Heart left ventricle (tissue), 16 donors: ENCODE measurements around the gene NLRP1. TPM values are rescaled to one million over a fixed set of nuclear protein-coding genes. Genes with fewer than 3 reads are reported as not detected.

Source experiments
- ATAC-seq, 4 donors: fragments of 200-7000 bp; cut with Tn5 transposase; one replicate each; pipeline ENCODE4 v1.9.1; 2020 to 2022; ENCODE audit warnings: moderate library complexity in 4 of 4, mild to moderate bottlenecking in 3 of 4, moderate number of reproducible peaks in 1 of 4
- DNase-seq, 5 donors: peaks; one replicate each; pipeline ENCODE4 v3.0.0-alpha.2; 2020
- H3K27ac ChIP-seq, 12 donors: fragments of 200-600 bp; sonication (generic) in 4 of 12; one replicate each; pipeline versions ENCODE4 v1.5.0 to v1.8.0; 2016 to 2022; ENCODE audit warnings: mild to moderate bottlenecking in 2 of 12
- H3K27me3 ChIP-seq, 9 donors: fragments of 200-600 bp; sonication (generic) in 2 of 9; one replicate each; pipeline versions ENCODE4 v1.5.1 to v1.8.0; 2016 to 2022; ENCODE audit warnings: mild to moderate bottlenecking in 3 of 9
- H3K36me3 ChIP-seq, 9 donors: fragments of 200-600 bp; sonication (generic) in 2 of 9; one replicate each; pipeline versions ENCODE4 v1.5.0 to v1.8.0; 2018 to 2022; ENCODE audit warnings: mild to moderate bottlenecking in 2 of 9
- H3K4me1 ChIP-seq, 12 donors: fragments of 200-600 bp; sonication (generic) in 4 of 12; one replicate each; pipeline versions ENCODE4 v1.5.0 to v1.8.0; 2016 to 2022; ENCODE audit warnings: mild to moderate bottlenecking in 3 of 12
- H3K4me3 ChIP-seq, 12 donors: fragments of 200-600 bp; sonication (generic) in 4 of 12; one replicate each; pipeline versions ENCODE4 v1.5.0 to v1.8.0; 2017 to 2022; ENCODE audit warnings: mild to moderate bottlenecking in 9 of 12, moderate library complexity in 4 of 12
- H3K9me3 ChIP-seq, 12 donors: fragments of 200-600 bp; sonication (generic) in 4 of 12; one replicate each; pipeline versions ENCODE4 v1.5.0 to v1.8.0; 2016 to 2022; ENCODE audit warnings: mild to moderate bottlenecking in 1 of 12
- POLR2A ChIP-seq, 2 donors: fragments of 450-650 bp; IDR thresholded peaks; one replicate each; pipeline ENCODE4 v1.6.1; 2017; ENCODE audit warnings: antibody characterized with exemption in 2 of 2, mild to moderate bottlenecking in 2 of 2, moderate library complexity in 2 of 2
- whole genome bisulfite sequencing, 4 donors: extraction: QIAGEN DNeasy Blood & Tissue Kit in 2 of 4; methylation state at CpG; one replicate each; pipeline versions ENCODE4 v1.1.5 to v1.1.7; 2013 to 2018; 5-methylcytosine and 5-hydroxymethylcytosine counted together
- intact Hi-C, 10 donors: fragments of 100-400 bp; cut with DNase I; formaldehyde crosslinking; loops; one replicate each; pipeline versions ENCODE4 v1.11.1 to v1.14.2; 2022
- polyA plus RNA-seq, 2 donors: library from polyadenylated mRNA; stranded (reverse); fragments of 200-250 nt; gene quantifications; one replicate each; pipeline ENCODE4 v1.2.3, GENCODE V29; 2013
- total RNA-seq, 9 donors: library from RNA; depleted of rRNA in 2 of 9; stranded (reverse); fragments of >200 nt in 2 of 9; fragmentation: NEBNext Ultra II Directional in 3 of 9; extraction: Animal tissue kit (Norgen Biotek cat#: 25700) in 3 of 9; gene quantifications; one replicate each; pipeline versions ENCODE4 v1.1.0 to v1.2.4, GENCODE V29; 2016 to 2023
- TF ChIP-seq, protein P1 (sequence below), 12 donors: fragments of 200-600 bp; sonication (generic) in 4 of 12; IDR thresholded peaks; one replicate each; pipeline versions ENCODE4 v1.5.0 to v1.8.0; 2018 to 2022; ENCODE audit warnings: antibody characterized with exemption in 12 of 12, mild to moderate bottlenecking in 5 of 12
- donor health status: ischemic (EF 13 %, LVEDD 7.1; RV severe dilation, severe dysfunction).
- donor health status: healthy with polysubstance abuse.
- donor health status: DM: no; HTN: yes; CAD: no.
- donor health status: DM: no; HTN: no; CAD: no.
- donor health status: ischemic (EF 25% LVEDD 6.9; RV normal size, moderate dysfunction).
- donor health status: ischemic (EF 25% LVEDD 5.7; RV mildly dilated, moderate dysfunction).
- donor health status: healthy.
- donor health status: DM: yes; HTN: yes; CAD: no.
- donor health status: ischemic (EF 35%, LVEDD 5.7; RV mildly dilated, moderate dysfunction).
- donor health status: nonischemic (EF 11% LVEDD 7.7; RV severe dilation, severe dysfunction).
- donor health status: DM: yes; HTN: yes; CAD: no.
- donor health status: PGD.
- donor health status: ischemic (EF 29% LVEDD 5.4; RV normal size, mild dysfunction).
- donor health status: nonischemic (EF 23%, LVEDD 6.1; RV moderate dilation, normal function).

The NLRP1 gene
- total and polyA plus RNA-seq, 11 donors = 3.8 to 16.7 (median 8.8) TPM

DNA sequence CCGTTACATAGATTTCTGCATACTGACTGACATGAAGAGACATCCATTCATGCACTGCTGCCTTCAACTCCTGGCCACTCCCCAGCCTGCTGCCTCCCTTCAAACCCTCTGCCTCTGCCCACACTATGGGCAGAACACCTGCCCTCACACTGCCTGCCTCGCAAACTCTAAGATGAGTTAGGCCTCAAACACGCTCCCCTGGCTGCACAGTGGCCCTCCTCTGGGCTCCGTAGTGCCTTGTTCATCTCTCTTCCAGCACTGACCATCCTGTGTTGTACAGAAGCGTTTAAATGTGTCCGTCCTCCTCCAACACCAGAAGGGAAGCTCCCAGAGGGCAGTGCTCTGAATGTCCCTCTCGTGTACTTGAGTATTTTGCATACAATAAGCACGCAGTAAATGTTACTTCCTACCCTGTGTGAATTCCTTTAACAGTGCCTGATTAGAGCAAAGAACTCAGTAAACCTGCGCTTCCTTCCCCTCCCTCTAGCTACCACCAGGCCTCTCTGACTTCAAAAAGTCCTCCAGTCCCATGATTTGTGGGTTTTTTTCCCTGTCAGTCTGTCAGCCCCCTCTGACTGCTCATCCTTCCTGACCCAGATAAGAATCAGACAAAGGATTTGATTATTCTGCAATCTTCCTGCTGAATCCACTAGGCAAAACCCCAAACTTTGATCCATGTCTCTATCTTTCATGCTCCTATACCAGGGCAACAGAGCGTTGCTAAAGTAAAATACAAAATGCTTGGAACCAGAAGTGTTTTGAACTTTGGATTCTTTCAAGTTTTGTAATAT is 119.4 kb downstream of the NLRP1 start:
- WGBS, 4 donors = 85 to 91% (median 88%) methylated on average over 10 of the region's 10 CpGs

More for the DNA sequence above, 119.4 kb downstream of the NLRP1 start:
- intact Hi-C loops = no loop called here
- Histone ChIP-seq H3K9me3 (no peaks in the 10 kb centered on the region), H3K27ac (no peak overlapping the region), H3K4me3 (no peak overlapping the region), H3K27me3 (no peaks in the 10 kb centered on the region), H3K4me1 (peaks cover 5 to 26% (median 17%) of the 10 kb centered on the region in 12 donors), H3K36me3 (peaks cover 0 to 26% (median 21%) of the 10 kb centered on the region in 9 donors)
- no peak for ATAC-seq
- DNase-seq = no peak
- no peak for TF ChIP-seq POLR2A (IDR thresholded peaks at IDR 0.05)
- TF ChIP-seq, protein P1, sequence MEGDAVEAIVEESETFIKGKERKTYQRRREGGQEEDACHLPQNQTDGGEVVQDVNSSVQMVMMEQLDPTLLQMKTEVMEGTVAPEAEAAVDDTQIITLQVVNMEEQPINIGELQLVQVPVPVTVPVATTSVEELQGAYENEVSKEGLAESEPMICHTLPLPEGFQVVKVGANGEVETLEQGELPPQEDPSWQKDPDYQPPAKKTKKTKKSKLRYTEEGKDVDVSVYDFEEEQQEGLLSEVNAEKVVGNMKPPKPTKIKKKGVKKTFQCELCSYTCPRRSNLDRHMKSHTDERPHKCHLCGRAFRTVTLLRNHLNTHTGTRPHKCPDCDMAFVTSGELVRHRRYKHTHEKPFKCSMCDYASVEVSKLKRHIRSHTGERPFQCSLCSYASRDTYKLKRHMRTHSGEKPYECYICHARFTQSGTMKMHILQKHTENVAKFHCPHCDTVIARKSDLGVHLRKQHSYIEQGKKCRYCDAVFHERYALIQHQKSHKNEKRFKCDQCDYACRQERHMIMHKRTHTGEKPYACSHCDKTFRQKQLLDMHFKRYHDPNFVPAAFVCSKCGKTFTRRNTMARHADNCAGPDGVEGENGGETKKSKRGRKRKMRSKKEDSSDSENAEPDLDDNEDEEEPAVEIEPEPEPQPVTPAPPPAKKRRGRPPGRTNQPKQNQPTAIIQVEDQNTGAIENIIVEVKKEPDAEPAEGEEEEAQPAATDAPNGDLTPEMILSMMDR (IDR thresholded peaks at IDR 0.05) = no peak

Other genes with a start within 250 kb of the NLRP1 start
- 10 to 100 TPM; 27.5 to 51.8 (median 35.9) TPM for gene NUP88, start 164.8 kb downstream of the NLRP1 start, total RNA-seq
- 10 to 100 TPM; 58.0 to 69.6 TPM for gene NUP88, start 164.8 kb downstream of the NLRP1 start, polyA plus RNA-seq
- gene RPAIN, start 164.3 kb downstream of the NLRP1 start, total RNA-seq = 10 to 100 TPM; 23.5 to 46.2 (median 29.0) TPM
- gene RPAIN, start 164.3 kb downstream of the NLRP1 start, polyA plus RNA-seq = 10 to 100 TPM; 40.4 to 41.7 TPM
- gene C1QBP, start 145.4 kb downstream of the NLRP1 start, total RNA-seq = 100 to 1,000 TPM; 108 to 159 (median 121) TPM
- 100 to 1,000 TPM; 150 to 173 TPM for gene C1QBP, start 145.4 kb downstream of the NLRP1 start, polyA plus RNA-seq
- 1 to 10 TPM; 4.7 to 8.6 (median 7.5) TPM for gene DHX33, start 115.5 kb downstream of the NLRP1 start, total RNA-seq
- 1 to 10 TPM; 2.1 to 5.6 TPM for gene DHX33, start 115.5 kb downstream of the NLRP1 start, polyA plus RNA-seq
- gene DERL2, start 98.3 kb downstream of the NLRP1 start, total RNA-seq = 10 to 100 TPM; 21.8 to 42.9 (median 29.5) TPM
- 10 to 100 TPM; 36.4 to 48.1 TPM for gene DERL2, start 98.3 kb downstream of the NLRP1 start, polyA plus RNA-seq
- 10 to 100 TPM in 5 of 9 donors, 1 to 10 TPM in 4; 6.6 to 12.1 (median 11.0) TPM for gene MIS12, start 97.9 kb downstream of the NLRP1 start, total RNA-seq
- gene MIS12, start 97.9 kb downstream of the NLRP1 start, polyA plus RNA-seq = 10 to 100 TPM in 1 of 2 donors, 1 to 10 TPM in 1; 5.2 to 14.2 TPM